Lung (tissue), 12 donors: ENCODE measurements around the gene KRT37. TPM values are rescaled to one million over a fixed set of nuclear protein-coding genes. Genes with fewer than 3 reads are reported as not detected.
"Not testable (repeated sequence)": the region's sequence is repeated elsewhere in the genome, so short reads cannot be mapped to it uniquely, and the experiment has no call there.

Experiments
- ATAC-seq: fragments of 200-7000 bp; cut with Tn5 transposase; one replicate; pipeline ENCODE4 v1.9.1; 2020; ENCODE audit warnings: moderate number of reproducible peaks; ENCODE audit not compliant: insufficient read depth, low FRiP score
- DNase-seq, 3 donors: peaks; one replicate each; pipeline ENCODE4 v3.0.0-alpha.2; 2013 to 2017
- H3K27ac ChIP-seq, 2 donors: one replicate each; pipeline ENCODE4 v1.5.1; 2013; ENCODE audit warnings: mild to moderate bottlenecking in 2 of 2, moderate library complexity in 2 of 2, control low read depth in 1 of 2, inconsistent platforms in 1 of 2, low read depth in 1 of 2, low read length in 1 of 2
- H3K27me3 ChIP-seq, 3 donors: one replicate each; pipeline ENCODE4 v1.5.1; 2013; ENCODE audit warnings: low read length in 2 of 3; ENCODE audit not compliant: control insufficient read depth in 3 of 3, insufficient read depth in 3 of 3
- H3K36me3 ChIP-seq, 4 donors: one replicate each; pipeline ENCODE4 v1.5.1; 2013; ENCODE audit warnings: low read length in 4 of 4, mild to moderate bottlenecking in 1 of 4, moderate library complexity in 1 of 4; ENCODE audit not compliant: control insufficient read depth in 4 of 4, insufficient read depth in 4 of 4
- H3K4me1 ChIP-seq, 5 donors: one replicate each; pipeline ENCODE4 v1.5.1; 2013; ENCODE audit warnings: low read length in 5 of 5, mild to moderate bottlenecking in 2 of 5, moderate library complexity in 1 of 5; ENCODE audit not compliant: control insufficient read depth in 5 of 5, insufficient read depth in 5 of 5
- H3K4me3 ChIP-seq: one replicate; pipeline ENCODE4 v1.5.1; 2013; ENCODE audit warnings: mild to moderate bottlenecking, control low read depth, moderate library complexity
- H3K9ac ChIP-seq, 2 donors: one replicate each; pipeline ENCODE4 v1.5.1; 2013; ENCODE audit warnings: low read length in 2 of 2, control low read depth in 1 of 2; ENCODE audit not compliant: insufficient read depth in 1 of 2
- H3K9me3 ChIP-seq, 4 donors: one replicate each; pipeline ENCODE4 v1.5.1; 2013; ENCODE audit warnings: low read length in 3 of 4, mild to moderate bottlenecking in 1 of 4, moderate library complexity in 1 of 4; ENCODE audit not compliant: control insufficient read depth in 4 of 4, insufficient read depth in 3 of 4
- WGBS, 2 donors: extraction: QIAGEN DNeasy Blood & Tissue Kit; methylation state at CpG; one replicate each; pipeline ENCODE4 v1.1.7; 2013; 5-methylcytosine and 5-hydroxymethylcytosine counted together
- polyA plus RNA-seq, 2 donors: library from polyadenylated mRNA; stranded (reverse); fragments of 200-250 nt; gene quantifications; one replicate each; pipeline ENCODE4 v1.2.1, GENCODE V29; 2013
- total RNA-seq, 2 donors: library from RNA; depleted of rRNA in 1 of 2; stranded (reverse); fragments of >200 nt in 1 of 2; gene quantifications; one replicate each; pipeline ENCODE4 v1.2.1, GENCODE V29; 2014 to 2021
- TF ChIP-seq, protein P1 (sequence below): IDR thresholded peaks from 2 replicates; pipeline ENCODE4 v1.5.1; 2012; ENCODE audit warnings: mild to moderate bottlenecking; ENCODE audit errors: control extremely low read depth, extremely low read depth
- donor health status: control.
- donor health status: control.
- donor health status: Bipolar disorder and iron deficiency.
- donor health status: healthy.
- donor health status: DM: yes; HTN: yes; CAD: no.

The KRT37 gene
- total and polyA plus RNA-seq, 4 donors = not detected

- H3K27ac ChIP-seq = no peak overlapping the region
- TF ChIP-seq, protein P1, sequence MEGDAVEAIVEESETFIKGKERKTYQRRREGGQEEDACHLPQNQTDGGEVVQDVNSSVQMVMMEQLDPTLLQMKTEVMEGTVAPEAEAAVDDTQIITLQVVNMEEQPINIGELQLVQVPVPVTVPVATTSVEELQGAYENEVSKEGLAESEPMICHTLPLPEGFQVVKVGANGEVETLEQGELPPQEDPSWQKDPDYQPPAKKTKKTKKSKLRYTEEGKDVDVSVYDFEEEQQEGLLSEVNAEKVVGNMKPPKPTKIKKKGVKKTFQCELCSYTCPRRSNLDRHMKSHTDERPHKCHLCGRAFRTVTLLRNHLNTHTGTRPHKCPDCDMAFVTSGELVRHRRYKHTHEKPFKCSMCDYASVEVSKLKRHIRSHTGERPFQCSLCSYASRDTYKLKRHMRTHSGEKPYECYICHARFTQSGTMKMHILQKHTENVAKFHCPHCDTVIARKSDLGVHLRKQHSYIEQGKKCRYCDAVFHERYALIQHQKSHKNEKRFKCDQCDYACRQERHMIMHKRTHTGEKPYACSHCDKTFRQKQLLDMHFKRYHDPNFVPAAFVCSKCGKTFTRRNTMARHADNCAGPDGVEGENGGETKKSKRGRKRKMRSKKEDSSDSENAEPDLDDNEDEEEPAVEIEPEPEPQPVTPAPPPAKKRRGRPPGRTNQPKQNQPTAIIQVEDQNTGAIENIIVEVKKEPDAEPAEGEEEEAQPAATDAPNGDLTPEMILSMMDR = no peak
- no peak overlapping the region for H3K9ac ChIP-seq
- no peaks in the 10 kb centered on the region for H3K36me3 ChIP-seq
- peaks cover 0 to 4% (median 0%) of the 10 kb centered on the region in 5 donors for H3K4me1 ChIP-seq
- H3K4me3 ChIP-seq = no peak overlapping the region
- no peaks in the 10 kb centered on the region for H3K9me3 ChIP-seq
- H3K27me3 ChIP-seq = peaks cover 0 to 4% (median 0%) of the 10 kb centered on the region in 3 donors
- ATAC-seq = no peak
- no peak for DNase-seq
- 94 to 95% methylated on average over 1 of the region's 1 CpG for WGBS, 2 donors
Observed at GRCh38 chr17:41395611-41396010, 28.8 kb downstream of the KRT37 start.

GRCh38 chr17:41395044-41395443 lies 29.3 kb downstream of the KRT37 start:
- not testable (repeated sequence) for H3K27me3 ChIP-seq, H3K27ac ChIP-seq, DNase-seq, H3K9me3 ChIP-seq, H3K36me3 ChIP-seq, ATAC-seq, H3K4me3 ChIP-seq, H3K4me1 ChIP-seq, H3K9ac ChIP-seq
- WGBS, 2 donors = 90 to 94% methylated on average over 9 to 12 of the region's 12 CpGs

DNA sequence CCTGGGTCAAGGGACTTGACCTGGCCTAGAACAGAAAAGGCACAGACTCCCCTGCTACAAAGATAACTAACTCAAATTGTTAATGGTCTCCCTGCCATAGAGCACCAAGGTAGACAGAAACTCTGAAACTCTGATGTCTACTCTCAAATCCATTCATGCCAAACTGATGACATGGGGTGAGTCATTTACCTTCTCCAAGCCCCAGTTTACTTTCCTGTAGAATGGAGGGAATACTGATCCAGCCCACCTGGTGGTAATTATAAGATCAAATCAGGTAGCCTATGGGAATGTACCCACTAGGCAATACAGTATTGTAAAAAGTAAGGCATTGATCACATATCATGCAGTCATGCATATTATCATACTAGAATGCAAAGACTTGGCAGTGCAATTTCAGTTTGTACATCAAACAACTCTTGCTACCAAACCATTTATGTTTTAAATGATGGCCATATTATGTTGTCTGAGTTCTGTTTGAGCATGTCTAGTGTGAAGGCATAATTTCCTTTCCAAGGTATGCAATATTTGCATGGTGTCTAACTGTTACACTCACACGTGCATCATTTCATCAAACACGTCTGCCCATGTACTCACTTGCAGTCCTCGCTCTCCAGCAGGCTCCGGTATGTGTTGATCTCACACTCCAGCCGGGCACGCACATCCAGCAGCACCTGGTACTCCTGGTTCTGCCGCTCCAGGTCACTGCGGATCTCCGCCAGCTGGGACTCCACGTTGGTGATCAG lies 30.0 kb downstream of the KRT37 start:
- Histone ChIP-seq H3K9ac (no peak overlapping the region), H3K27ac (no peak overlapping the region), H3K36me3 (no peaks in the 10 kb centered on the region), H3K4me1 (peaks cover 0 to 4% (median 0%) of the 10 kb centered on the region in 5 donors), H3K4me3 (no peak overlapping the region), H3K9me3 (no peaks in the 10 kb centered on the region), H3K27me3 (peaks cover 0 to 4% (median 0%) of the 10 kb centered on the region in 3 donors)
- DNase-seq = no peak
- TF ChIP-seq, protein P1 = no peak
- WGBS, 2 donors = 88 to 89% methylated on average over 10 of the region's 10 CpGs
- no peak for ATAC-seq

- TF ChIP-seq, protein P1 = no peak
- H3K27me3 ChIP-seq = peaks cover 0 to 4% (median 0%) of the 10 kb centered on the region in 3 donors
- ATAC-seq (no peak), DNase-seq (no peak)
- no peak overlapping the region for H3K27ac ChIP-seq
- H3K4me1 ChIP-seq = peaks cover 0 to 4% (median 0%) of the 10 kb centered on the region in 5 donors
- no peaks in the 10 kb centered on the region for H3K9me3 ChIP-seq
- H3K9ac ChIP-seq = no peak overlapping the region
- WGBS, 2 donors = 85 to 94% methylated on average over 10 of the region's 10 CpGs
- no peak overlapping the region for H3K4me3 ChIP-seq
- no peaks in the 10 kb centered on the region for H3K36me3 ChIP-seq
Observed at GRCh38 chr17:41393826-41394225, 30.6 kb downstream of the KRT37 start.
